Measurements from ENCODE around the gene PARD3B. TPM values are rescaled to one million over a fixed set of nuclear protein-coding genes. Genes with fewer than 3 reads are reported as not detected.

Gene PARD3B
- total and polyA plus RNA-seq, 2 experiments from 2014 or later, result 3.5 to 4.4 TPM

DNA sequence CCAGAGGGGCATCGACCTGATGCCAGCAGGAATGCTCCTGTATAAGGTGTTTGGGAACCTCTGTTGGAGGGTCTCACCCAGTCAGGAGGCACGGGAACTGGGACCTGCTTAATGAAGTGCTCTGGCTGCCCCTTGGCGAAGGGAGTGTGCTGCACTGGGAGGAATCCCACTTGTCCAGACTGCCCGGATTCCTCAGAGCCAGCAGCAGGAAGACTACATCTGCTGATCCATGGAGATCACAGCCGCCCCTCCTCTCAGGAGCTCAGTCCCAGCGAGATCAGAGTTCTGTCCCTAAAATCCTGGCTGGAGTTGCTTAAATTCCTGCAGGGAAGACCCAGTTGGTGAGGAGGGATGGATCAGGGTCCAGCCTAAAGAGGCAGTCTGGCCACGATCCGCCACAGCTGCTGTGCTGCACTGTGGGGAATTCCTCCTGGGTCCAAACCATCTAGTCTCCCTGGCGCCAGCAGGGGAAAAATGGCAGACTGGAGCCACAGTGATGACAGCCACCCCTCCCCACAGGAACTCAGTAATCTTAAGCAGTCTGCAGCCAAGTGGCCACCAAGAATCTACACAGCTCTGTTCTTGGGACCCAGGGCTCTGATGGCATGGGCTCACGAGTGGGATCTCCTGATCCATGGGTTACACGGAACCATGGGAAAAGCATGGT lies 1060.5 kb downstream of the PARD3B start (continued):
- TF ChIP-seq, protein P1, sequence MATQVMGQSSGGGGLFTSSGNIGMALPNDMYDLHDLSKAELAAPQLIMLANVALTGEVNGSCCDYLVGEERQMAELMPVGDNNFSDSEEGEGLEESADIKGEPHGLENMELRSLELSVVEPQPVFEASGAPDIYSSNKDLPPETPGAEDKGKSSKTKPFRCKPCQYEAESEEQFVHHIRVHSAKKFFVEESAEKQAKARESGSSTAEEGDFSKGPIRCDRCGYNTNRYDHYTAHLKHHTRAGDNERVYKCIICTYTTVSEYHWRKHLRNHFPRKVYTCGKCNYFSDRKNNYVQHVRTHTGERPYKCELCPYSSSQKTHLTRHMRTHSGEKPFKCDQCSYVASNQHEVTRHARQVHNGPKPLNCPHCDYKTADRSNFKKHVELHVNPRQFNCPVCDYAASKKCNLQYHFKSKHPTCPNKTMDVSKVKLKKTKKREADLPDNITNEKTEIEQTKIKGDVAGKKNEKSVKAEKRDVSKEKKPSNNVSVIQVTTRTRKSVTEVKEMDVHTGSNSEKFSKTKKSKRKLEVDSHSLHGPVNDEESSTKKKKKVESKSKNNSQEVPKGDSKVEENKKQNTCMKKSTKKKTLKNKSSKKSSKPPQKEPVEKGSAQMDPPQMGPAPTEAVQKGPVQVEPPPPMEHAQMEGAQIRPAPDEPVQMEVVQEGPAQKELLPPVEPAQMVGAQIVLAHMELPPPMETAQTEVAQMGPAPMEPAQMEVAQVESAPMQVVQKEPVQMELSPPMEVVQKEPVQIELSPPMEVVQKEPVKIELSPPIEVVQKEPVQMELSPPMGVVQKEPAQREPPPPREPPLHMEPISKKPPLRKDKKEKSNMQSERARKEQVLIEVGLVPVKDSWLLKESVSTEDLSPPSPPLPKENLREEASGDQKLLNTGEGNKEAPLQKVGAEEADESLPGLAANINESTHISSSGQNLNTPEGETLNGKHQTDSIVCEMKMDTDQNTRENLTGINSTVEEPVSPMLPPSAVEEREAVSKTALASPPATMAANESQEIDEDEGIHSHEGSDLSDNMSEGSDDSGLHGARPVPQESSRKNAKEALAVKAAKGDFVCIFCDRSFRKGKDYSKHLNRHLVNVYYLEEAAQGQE (IDR thresholded peaks at IDR 0.05; ENCODE audit: unreplicated experiment), result no peak
- TF ChIP-seq ZNF331 (CRISPR knock-in tag; IDR thresholded peaks at IDR 0.05; ENCODE audit: low read depth) (no peak), STAT1 (IDR thresholded peaks at IDR 0.05; ENCODE audit: unreplicated experiment) (no peak), ZNF114 (CRISPR knock-in tag; IDR thresholded peaks at IDR 0.05) (no peak)

DNA sequence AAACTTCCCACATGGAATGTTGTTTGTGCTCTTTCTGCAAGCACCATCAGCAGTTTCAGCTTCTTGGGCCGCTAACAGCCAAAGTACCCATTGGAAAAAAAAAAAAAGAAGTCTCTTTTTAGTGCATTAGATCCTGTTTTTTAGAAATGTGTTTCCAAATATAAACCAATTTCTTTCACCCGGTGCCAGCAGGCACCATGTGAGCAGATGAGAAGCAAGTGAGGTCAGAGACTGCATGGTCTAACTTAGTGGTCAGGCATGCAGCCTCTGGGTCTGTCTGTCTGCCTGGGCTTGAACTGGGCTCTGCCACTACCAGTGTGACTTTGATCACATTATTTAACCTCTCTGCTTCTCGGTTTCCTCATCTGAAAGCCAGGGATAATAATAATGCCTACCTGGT lies 1061.9 kb downstream of the PARD3B start:
- H3K79me2 ChIP-seq (replicated peaks; ENCODE audit: insufficient read depth), result no peaks in the 10 kb centered on the region
- peaks cover 8% of the 10 kb centered on the region; the same call in 1 of the 2 replicates for H3K4me1 ChIP-seq (ENCODE audit: insufficient read depth)
- H3F3A ChIP-seq (replicated peaks; ENCODE audit: low read depth), result no peaks in the 10 kb centered on the region
- DNase-seq (ENCODE audit: low spot score) (no peak), ATAC-seq (no peak)
- H3K27me3 ChIP-seq (ENCODE audit: insufficient read depth), result no peaks in the 10 kb centered on the region
- H3K4me3 ChIP-seq, result no peak overlapping the region
- no peaks in the 10 kb centered on the region for H3K36me3 ChIP-seq (ENCODE audit: insufficient read depth)
- H4K20me1 ChIP-seq (replicated peaks; ENCODE audit: insufficient read depth), result no peaks in the 10 kb centered on the region
- TF ChIP-seq ZNF114 (CRISPR knock-in tag; IDR thresholded peaks at IDR 0.05), result no peak
- no peak for TF ChIP-seq CREB1 (CRISPR knock-in tag; IDR thresholded peaks at IDR 0.05; ENCODE audit: low read depth)
- TF ChIP-seq EZH2 (IDR thresholded peaks at IDR 0.05; ENCODE audit: low read depth, unreplicated experiment), result no peak
- no peak for TF ChIP-seq JUNB (IDR thresholded peaks at IDR 0.05; ENCODE audit: unreplicated experiment)
- TF ChIP-seq NANOG (IDR thresholded peaks at IDR 0.05; ENCODE audit: borderline replicate concordance), result no peak
- TF ChIP-seq, protein P2, sequence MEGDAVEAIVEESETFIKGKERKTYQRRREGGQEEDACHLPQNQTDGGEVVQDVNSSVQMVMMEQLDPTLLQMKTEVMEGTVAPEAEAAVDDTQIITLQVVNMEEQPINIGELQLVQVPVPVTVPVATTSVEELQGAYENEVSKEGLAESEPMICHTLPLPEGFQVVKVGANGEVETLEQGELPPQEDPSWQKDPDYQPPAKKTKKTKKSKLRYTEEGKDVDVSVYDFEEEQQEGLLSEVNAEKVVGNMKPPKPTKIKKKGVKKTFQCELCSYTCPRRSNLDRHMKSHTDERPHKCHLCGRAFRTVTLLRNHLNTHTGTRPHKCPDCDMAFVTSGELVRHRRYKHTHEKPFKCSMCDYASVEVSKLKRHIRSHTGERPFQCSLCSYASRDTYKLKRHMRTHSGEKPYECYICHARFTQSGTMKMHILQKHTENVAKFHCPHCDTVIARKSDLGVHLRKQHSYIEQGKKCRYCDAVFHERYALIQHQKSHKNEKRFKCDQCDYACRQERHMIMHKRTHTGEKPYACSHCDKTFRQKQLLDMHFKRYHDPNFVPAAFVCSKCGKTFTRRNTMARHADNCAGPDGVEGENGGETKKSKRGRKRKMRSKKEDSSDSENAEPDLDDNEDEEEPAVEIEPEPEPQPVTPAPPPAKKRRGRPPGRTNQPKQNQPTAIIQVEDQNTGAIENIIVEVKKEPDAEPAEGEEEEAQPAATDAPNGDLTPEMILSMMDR (conservative IDR thresholded peaks at IDR 0.05; ENCODE audit: low read depth in 2 of 2), result no peak
- H3K4me3 Mint-ChIP-seq, result no peak overlapping the region
- peaks cover 17% of the 10 kb centered on the region for H3K36me3 Mint-ChIP-seq (ENCODE audit: low read depth)
- H3K4me1 Mint-ChIP-seq, result peaks cover 10% of the 10 kb centered on the region
- no peak overlapping the region for H2AFZ ChIP-seq
- 0 out of 2 replicates have a peak, but pooled peaks cover 11% of the 10 kb centered on the region for H3K9me2 ChIP-seq (ENCODE audit: insufficient read depth)
- H3K27ac ChIP-seq (ENCODE audit: low read depth), result no peak overlapping the region
- no peak overlapping the region for H3K4me2 ChIP-seq
- peaks cover under 1% of the 10 kb centered on the region for H3K27me3 Mint-ChIP-seq (ENCODE audit: insufficient read depth, low read depth, poor library complexity)
- peaks cover 23% of the 10 kb centered on the region for H3K9me3 Mint-ChIP-seq
- no peak overlapping the region for H3K27ac Mint-ChIP-seq
